GM19239 (cell line): ENCODE results near the gene CHAMP1.
"Not testable (repeated sequence)": the region's sequence is repeated elsewhere in the genome, so short reads cannot be mapped to it uniquely, and the experiment has no call there.

Source experiments
- DNase-seq: peaks from one replicate; pipeline ENCODE4 v3.0.0; 2011; ENCODE audit warnings: low spot score; ENCODE audit not compliant: insufficient read length
- FAIRE-seq: peaks from 2 replicates; lab custom pipeline; 2011; peaks lifted over from hg19 to GRCh38; lab: Jason Lieb, UNC

Gene CHAMP1

DNA sequence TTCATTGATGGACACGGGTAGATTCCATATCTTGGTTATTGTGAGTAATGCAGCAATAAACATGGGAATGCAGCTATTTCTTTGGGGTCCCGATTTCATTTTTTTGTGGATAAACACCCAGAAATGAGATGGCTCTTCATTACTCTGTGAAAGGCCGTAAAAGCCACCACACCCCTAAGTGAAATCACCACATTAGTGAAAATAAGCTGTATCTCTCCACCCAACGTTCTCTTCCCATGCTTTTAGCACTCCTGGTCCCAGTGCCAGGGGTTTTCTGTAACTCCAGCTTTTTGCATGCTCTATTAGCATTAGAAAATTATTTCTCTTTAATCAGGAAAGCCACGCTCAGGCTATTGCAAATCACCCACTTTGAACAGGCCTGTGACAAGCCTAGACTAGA lies 15.8 kb downstream of the CHAMP1 start:
- no peak for DNase-seq
- no peak for FAIRE-seq

DNA sequence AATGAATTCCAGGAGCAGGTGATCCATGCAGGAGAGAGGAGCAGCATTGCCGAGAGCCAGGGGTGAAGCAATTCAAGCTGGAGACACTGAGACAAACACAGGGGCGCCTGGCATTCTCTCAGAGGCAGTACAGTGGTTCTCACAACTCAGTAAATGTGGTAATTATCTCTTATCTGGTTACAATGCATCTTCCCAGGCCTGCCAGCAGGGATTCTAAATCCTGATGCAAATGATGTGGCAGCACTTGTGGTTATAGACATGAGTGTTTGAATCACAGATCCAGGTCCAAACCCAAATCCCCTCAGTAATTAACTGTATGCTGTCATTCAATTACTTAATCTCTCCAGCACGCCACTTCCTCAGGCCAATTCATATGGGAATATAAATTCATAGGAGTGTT lies 19.6 kb downstream of the CHAMP1 start:
- FAIRE-seq = peak; percentile 44
- not testable (repeated sequence) for DNase-seq

DNA sequence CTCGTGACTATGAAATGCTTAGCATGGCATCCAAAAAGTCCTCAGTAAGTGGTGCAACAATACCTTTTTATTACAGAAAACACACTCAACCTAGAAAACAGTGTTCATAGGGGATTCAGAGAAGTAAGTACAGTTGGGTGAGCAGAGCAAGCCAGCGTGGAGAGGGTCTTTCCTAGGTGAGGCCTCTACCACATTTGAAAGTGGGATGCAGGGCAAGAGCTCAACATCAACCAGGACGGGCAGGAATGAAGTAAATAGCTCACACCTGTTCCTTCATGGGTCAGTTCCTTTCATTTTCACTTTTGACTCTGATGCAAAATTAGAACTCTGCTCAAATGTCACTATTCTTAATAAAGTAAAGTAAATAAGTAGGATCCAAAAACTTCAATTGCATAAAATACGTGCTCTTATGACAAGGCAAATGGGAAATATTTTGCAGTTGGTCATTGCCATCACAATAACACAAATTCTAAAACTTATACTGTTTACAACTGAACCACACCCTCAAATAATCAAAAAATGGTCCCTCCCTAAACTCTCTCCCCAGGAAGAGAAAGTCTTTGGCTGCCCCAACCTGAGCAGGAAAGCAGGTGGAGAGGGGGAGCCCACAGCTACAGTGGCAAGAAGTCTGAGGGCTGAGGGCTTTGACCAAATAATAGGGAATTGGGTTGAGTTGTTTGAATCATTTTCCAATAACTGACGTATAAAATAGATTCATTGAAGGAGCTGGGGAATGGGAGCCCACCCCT lies 20.2 kb downstream of the CHAMP1 start:
- DNase-seq (no peak), FAIRE-seq (peak; percentile 63)

DNA sequence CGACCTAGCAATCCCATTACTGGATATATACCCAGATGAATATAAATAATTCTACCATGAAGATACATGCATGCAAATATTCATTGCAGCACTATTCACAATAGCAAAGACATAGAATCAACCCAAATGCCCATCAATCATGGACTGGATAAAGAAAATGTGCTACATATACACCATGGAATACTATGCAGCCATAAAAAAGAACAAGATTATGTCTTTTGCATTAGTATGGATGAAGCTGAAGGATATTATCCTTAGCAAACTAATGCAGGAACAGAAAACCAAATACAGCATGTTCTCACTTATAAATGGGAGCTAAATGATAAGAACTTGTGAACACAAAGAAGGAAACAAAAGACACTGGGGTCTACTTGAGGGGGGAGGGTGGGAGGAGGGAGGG lies 22.2 kb downstream of the CHAMP1 start:
- DNase-seq, FAIRE-seq: not testable (repeated sequence)

DNA sequence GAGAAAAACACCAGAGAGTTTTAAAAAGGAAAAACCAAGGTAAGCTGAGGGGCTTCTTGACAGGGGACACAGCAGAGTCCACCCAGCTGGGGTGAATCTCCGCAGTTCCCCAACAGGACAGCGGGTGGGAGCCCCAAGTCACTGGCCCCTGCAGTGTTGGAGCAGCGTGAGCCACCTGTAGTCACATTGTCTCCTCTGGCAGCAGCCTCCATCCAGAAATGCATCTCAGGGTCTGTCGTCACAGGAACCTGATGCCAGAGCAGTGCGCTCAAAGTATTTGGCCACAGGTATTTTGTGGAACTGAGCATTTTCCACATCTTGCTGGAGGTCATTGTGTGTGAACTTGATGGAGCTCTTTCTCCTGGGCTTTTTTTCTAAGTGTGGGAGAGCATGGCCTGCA lies 24.7 kb downstream of the CHAMP1 start:
- no peak for FAIRE-seq
- DNase-seq = no peak

DNA sequence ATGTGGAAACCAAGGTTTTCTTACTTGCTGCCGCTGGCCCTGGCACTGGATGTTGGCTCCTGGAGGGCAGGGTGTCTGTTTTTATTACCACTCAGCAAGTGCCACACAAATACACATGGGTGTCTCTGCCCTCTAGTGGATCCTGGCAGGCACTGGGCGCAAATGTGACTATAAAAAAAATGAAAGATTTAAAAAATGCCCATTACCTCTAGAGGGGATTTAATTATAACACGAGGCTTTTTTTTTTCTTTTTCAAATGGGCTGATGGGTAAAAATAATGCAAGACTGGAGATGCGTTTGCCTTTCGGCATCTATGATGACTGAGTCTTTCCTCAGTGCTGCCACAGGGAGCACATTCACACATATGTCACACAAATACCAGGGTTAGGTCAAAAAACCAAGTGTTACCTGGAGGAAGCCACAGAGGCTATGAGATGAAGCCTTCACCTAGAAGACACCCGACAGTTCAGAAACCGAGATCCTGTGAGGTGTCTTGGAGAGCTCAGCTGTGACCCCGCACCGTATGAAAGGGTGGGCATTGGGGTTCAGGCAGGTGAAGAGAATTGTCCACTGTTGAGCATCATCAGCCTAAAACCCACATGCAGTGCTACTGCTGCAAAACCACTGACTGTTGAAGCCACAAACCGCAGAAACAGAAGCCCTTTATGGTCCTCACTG lies 25.7 kb downstream of the CHAMP1 start:
- DNase-seq = no peak
- peak; percentile 78 for FAIRE-seq

DNA sequence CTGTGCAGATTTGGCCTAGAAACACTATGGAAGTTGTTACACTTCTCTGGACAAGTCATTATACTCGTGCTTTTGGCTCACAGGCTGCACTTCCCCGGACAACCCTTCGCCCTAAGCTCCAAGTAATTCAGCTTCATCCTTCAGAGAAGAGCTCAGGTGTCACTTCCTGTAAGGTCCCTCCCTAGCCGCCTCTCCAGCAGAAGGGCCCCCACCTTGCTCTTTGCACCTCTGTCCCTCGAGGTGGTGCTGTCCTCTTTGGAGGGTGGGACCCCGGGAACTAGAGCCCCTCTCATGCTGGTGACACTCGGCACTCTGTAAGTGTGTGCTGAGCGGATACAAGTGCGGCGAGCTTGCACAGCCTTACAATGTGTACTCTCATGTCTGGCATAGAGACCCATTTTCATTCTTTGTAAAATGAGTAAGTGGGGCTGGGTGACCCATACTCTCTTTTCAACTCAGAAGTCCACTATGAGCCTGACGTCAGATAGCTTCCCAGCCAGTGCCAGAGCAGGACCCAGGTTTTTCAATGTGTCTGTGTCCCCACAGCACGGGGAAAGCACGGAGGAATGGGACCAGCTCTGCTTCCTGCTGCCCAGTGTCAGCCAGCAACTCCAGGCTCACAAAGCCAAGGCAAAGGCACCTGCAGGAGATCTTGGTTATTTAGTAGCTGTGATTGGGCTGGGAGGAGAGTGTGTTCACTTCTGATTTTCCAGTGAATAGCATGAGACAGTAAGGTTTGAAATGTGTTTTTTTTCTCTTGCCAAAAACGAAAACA lies 26.9 kb downstream of the CHAMP1 start:
- no peak for DNase-seq
- no peak for FAIRE-seq

DNA sequence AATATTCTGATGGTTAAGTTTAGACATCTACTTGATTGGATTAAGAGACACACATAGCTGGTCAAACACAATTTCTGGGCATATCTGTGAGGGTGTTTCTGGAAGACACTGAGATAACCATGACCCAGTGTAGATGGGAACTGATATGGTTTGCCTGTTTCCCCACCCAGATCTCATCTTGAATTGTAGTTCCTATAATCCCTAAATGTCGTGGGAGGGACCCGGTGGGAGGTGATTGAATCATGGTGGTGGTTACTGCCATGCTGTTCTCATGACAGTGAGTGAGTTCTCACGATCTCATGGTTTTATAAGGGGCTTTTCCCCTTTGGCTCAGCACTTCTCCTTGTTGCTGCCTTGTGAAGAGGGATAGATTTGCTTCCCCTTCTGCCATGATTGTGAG lies 33.0 kb downstream of the CHAMP1 start:
- DNase-seq, FAIRE-seq: not testable (repeated sequence)

DNA sequence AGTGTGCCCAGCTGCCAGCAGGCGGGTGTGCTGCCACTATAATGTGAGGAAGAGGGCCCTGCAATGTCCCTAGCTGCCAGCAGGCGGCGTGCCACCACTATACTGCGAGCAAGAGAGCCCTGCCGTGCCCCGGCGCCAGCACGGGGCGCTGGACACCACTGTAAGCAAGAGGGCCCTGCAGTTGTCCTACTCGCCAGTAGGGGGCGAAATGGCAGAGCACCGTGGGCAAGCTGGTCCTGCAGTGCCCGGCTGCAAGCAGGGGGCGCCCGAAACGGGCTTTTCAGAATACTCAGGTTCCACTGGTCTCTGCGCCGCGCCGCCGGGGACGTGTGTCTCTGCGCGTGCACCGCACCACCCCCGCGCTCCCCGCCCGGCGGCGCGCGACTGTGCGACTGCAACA lies 38.5 kb downstream of the CHAMP1 start:
- not testable (repeated sequence) for FAIRE-seq, DNase-seq

DNA sequence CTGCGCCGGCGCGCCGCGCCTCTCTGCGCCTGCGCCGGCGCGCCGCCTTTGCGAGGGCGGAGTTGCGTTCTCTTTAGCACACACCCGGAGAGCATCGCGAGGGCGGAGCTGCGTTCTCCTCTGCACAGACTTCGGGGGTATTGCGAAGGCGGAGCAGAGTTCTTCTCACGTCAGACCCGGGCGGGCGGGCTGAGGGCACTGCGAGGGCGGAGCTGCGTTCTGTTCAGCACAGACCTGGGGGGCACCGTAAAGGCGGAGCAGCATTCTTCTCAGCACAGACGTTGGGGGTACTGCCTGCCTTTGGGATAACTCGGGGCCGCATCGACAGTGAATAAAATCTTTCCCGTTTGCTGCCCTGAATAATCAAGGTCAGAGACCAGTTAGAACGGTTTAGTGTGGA lies 39.1 kb downstream of the CHAMP1 start:
- not testable (repeated sequence) for FAIRE-seq, DNase-seq
